OCI-M2 (cell line): ENCODE data around the gene VWA8.
"Not testable (repeated sequence)": the region's sequence is repeated elsewhere in the genome, so short reads cannot be mapped to it uniquely, and the experiment has no call there.

Experiments used
- DNase-seq: peaks from one replicate; lab custom pipeline; 2025; ENCODE audit not compliant: unreplicated experiment; lab: John Stamatoyannopoulos, UW

The VWA8 gene

GRCh38 chr13:41565216-41565615 is 395.7 kb downstream of the VWA8 start:
- no peak for DNase-seq

- DNase-seq: no peak
These were observed 396.9 kb downstream of the VWA8 start for GRCh38 chr13:41563984-41564365.

- no peak for DNase-seq
These were observed 397.4 kb downstream of the VWA8 start for GRCh38 chr13:41563341-41563983.

- no peak for DNase-seq
These were observed 398.2 kb downstream of the VWA8 start for GRCh38 chr13:41562541-41563178.

GRCh38 chr13:41562083-41562482 is 398.8 kb downstream of the VWA8 start:
- DNase-seq: no peak

- no peak for DNase-seq
These were observed 399.7 kb downstream of the VWA8 start for GRCh38 chr13:41561170-41561569.

GRCh38 chr13:41558781-41559560 is 401.9 kb downstream of the VWA8 start:
- DNase-seq: no peak

- no peak for DNase-seq
These were observed 403.2 kb downstream of the VWA8 start for GRCh38 chr13:41557719-41558118.

GRCh38 chr13:41554626-41555386 is 406.1 kb downstream of the VWA8 start:
- DNase-seq: no peak

GRCh38 chr13:41554180-41554579 is 406.7 kb downstream of the VWA8 start:
- DNase-seq: no peak

- DNase-seq: no peak
These were observed 408.9 kb downstream of the VWA8 start for GRCh38 chr13:41552031-41552430.

GRCh38 chr13:41550276-41550675 is 410.6 kb downstream of the VWA8 start:
- no peak for DNase-seq

GRCh38 chr13:41549491-41549890 is 411.4 kb downstream of the VWA8 start:
- no peak for DNase-seq

GRCh38 chr13:41548910-41549309 is 412.0 kb downstream of the VWA8 start:
- no peak for DNase-seq

- DNase-seq: no peak
These were observed 412.9 kb downstream of the VWA8 start for GRCh38 chr13:41548031-41548430.

- DNase-seq: no peak
These were observed 413.5 kb downstream of the VWA8 start for GRCh38 chr13:41547251-41548000.

GRCh38 chr13:41546372-41547190 is 414.3 kb downstream of the VWA8 start:
- no peak for DNase-seq

- no peak for DNase-seq
These were observed 415.5 kb downstream of the VWA8 start for GRCh38 chr13:41545432-41545707.

GRCh38 chr13:41543664-41544300 is 417.1 kb downstream of the VWA8 start:
- no peak for DNase-seq

- DNase-seq: not testable (repeated sequence)
These were observed 418.1 kb downstream of the VWA8 start for GRCh38 chr13:41542799-41543198.
